ENCODE data around the gene DGKG. TPM values are rescaled to one million over a fixed set of nuclear protein-coding genes. Genes with fewer than 3 reads are reported as not detected.
A peak's percentile ranks its signal among the peaks of the same experiment; 100 is the strongest.

DGKG gene
- polyA plus RNA-seq, 1 of the 3 experiments (the other 2 are of a cell fraction), result 0.12 TPM

DNA sequence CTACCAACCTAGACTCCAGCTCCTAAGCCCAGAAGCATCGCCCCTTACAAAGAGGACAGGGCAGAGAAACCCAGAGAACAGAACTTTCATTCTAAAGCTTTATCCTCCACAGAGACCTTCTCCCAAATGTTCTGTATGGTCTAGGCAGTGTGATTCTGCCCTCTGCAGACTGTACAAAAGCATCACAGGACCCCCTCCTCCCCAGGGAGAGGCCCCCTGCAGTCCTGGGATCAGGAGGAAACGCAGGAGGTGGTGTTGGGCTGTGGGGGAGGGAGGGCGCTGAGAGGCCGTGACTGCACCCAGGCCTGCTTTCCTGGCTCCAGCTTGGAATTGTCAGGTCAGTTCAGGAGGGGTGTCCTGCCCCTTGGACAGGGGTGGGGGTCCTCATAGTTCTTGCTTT lies 101.3 kb downstream of the DGKG start:
- Histone ChIP-seq H4K20me1 (ENCODE audit: insufficient read depth) (no peaks in the 10 kb centered on the region), H3K27ac (ENCODE audit: low read depth in 2 of 2, low read length in 1 of 2) (no peak overlapping the region), H3K79me2 (ENCODE audit: insufficient read depth) (no peaks in the 10 kb centered on the region), H3K9ac (no peak overlapping the region), H3K9me2 (no peaks in the 10 kb centered on the region), H2AFZ (ENCODE audit: low read depth) (no peak overlapping the region), H3K4me2 (no peak overlapping the region), H3F3A (replicated peaks; ENCODE audit: insufficient read depth) (no peaks in the 10 kb centered on the region), H3K4me1 (ENCODE audit: control insufficient read depth in 1 of 2, insufficient read depth in 2 of 2, low read depth in 1 of 2, low read length in 1 of 2) (peaks cover 0 to 11% of the 10 kb centered on the region in 2 experiments; a peak in 1 of 4 replicates), H3K36me3 (replicated peaks in 1 of 2; ENCODE audit: control insufficient read depth in 1 of 2, insufficient read depth in 2 of 2, low read length in 1 of 2) (no peaks in the 10 kb centered on the region), H3K27me3 (ENCODE audit: insufficient read depth) (no peaks in the 10 kb centered on the region; the same call in 1 of the 2 replicates), H3K4me3 (ENCODE audit: low read depth in 2 of 2, low read length in 1 of 2) (no peak overlapping the region), H3K9me3 (no peaks in the 10 kb centered on the region)
- POLR2A ChIA-PET, result interaction anchor here (2.4 kb wide), 1 partner anchor 280 kb away, joined by 7 read pairs; no protein-coding TSS in a partner anchor
- peak; percentile 52 for DNase-seq
- CTCF ChIA-PET, result interaction anchor here (0.9 to 8.4 kb wide), 11 partner anchors 9 to 317 kb away, joined by 3 to 242 read pairs (median 12); partner anchors contain the start of gene CRYGS
- WGBS (ENCODE audit: low lambda C conversion rate), result 67% methylated on average over 4 of the region's 4 CpGs
- TF ChIP-seq RAD21 (IDR thresholded peaks at IDR 0.05; ENCODE audit: low read length) (peak; percentile 38; the same call in 1 of the 2 replicates), RFX5 (IDR thresholded peaks at IDR 0.05; ENCODE audit: low read length) (no peak)

DNA sequence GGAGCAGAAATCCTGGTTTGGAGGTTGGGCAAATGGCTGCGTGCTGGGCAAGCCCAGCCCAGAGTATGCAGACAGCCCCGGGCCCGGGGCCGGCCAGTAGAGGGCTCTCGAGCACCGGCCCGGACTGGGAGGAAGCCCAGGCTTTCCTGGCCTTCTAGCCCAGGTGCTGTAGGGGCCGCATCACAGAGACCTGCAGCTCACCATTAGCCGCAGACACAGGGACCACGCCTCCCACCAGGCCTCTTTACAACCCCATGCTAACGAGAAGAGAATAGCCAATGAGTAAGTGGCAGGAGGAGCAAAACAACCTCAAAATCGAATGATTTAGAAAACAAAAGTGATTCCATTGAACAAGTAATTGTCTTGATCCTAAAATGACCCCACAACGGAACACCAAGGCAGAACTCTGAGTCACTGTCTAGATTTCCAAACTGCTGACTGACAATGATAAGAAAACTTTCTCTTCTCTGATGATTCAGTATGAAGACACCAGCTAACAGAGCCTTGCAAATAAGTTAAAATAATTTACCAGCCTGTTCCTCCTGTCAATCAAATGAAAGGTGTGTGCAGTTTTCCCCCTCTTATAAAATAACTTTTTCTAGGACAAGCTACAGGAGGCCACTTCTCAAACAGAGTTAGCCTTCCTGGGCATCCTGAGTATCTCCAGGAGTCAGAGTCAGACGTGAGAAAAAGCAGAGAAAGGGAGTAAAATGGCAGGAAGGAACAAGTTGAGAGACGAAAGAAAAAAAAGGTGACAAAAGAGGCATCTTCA lies 102.2 kb downstream of the DGKG start:
- no peaks in the 10 kb centered on the region for H3K9me2 ChIP-seq
- TF ChIP-seq CHD2 (IDR thresholded peaks at IDR 0.05; ENCODE audit: low read length, partially characterized antibody) (peak; percentile 10), FOSL2 (IDR thresholded peaks at IDR 0.05; ENCODE audit: borderline replicate concordance, low read depth) (no peak), FOXJ3 (CRISPR knock-in tag; IDR thresholded peaks at IDR 0.05) (no peak), USF1 (IDR thresholded peaks at IDR 0.05; ENCODE audit: borderline replicate concordance, low read depth) (no peak), USF2 (IDR thresholded peaks at IDR 0.05; ENCODE audit: borderline replicate concordance, low read depth, low read length) (no peak), IRF3 (IDR thresholded peaks at IDR 0.05; ENCODE audit: low read depth, low read length) (no peak), NFIC (IDR thresholded peaks at IDR 0.05; ENCODE audit: borderline replicate concordance) (no peak), SIN3A (IDR thresholded peaks at IDR 0.05; ENCODE audit: borderline replicate concordance, low read depth, low read length) (no peak), EP300 (IDR thresholded peaks at IDR 0.05; ENCODE audit: borderline replicate concordance in 1 of 2, low read depth in 1 of 2, low read length in 1 of 2) (no peak), YY1 (IDR thresholded peaks at IDR 0.05; ENCODE audit: low read depth) (0 out of 2 replicates have a peak, but pooled peaks have one; percentile 36), MAX (IDR thresholded peaks at IDR 0.05; ENCODE audit: low read depth) (no peak), MXI1 (IDR thresholded peaks at IDR 0.05; ENCODE audit: low read depth, low read length) (no peak), SMC3 (IDR thresholded peaks at IDR 0.05; ENCODE audit: low read depth, low read length) (peak; percentile 93), POLR2AphosphoS5 (IDR thresholded peaks at IDR 0.05; ENCODE audit: low read depth, low read length) (no peak), MEF2A (IDR thresholded peaks at IDR 0.05; ENCODE audit: borderline replicate concordance, low read depth) (no peak), GABPA (IDR thresholded peaks at IDR 0.05; ENCODE audit: low read depth) (no peak), TEAD4 (IDR thresholded peaks at IDR 0.05; ENCODE audit: borderline replicate concordance, insufficient read depth) (no peak), CTCF (IDR thresholded peaks at IDR 0.05) (peak; percentile 80), RFX5 (IDR thresholded peaks at IDR 0.05; ENCODE audit: low read length) (no peak), NRF1 (IDR thresholded peaks at IDR 0.05; ENCODE audit: low read depth, low read length) (no peak), ELF1 (IDR thresholded peaks at IDR 0.05) (no peak), TCF12 (IDR thresholded peaks at IDR 0.05) (no peak)

More for the DNA sequence above, 102.2 kb downstream of the DGKG start:
- ChIA-PET CTCF (interaction anchor here (0.5 to 8.4 kb wide), 59 partner anchors 8 to 434 kb away, joined by 3 to 242 read pairs (median 4); partner anchors contain the start of gene CRYGS), POLR2A (interaction anchor here (2.4 kb wide), 1 partner anchor 281 kb away, joined by 7 read pairs; no protein-coding TSS in a partner anchor)
- H3K4me2 ChIP-seq, result no peak overlapping the region
- no peak overlapping the region for H2AFZ ChIP-seq (ENCODE audit: low read depth)
- no peaks in the 10 kb centered on the region for H3F3A ChIP-seq (replicated peaks; ENCODE audit: insufficient read depth)
- H3K27ac ChIP-seq (ENCODE audit: low read depth in 2 of 2, low read length in 1 of 2), result peak overlapping the region in 1 of 2 experiments; percentile 55; a peak in 1 of 4 replicates
- no peak overlapping the region for H3K9ac ChIP-seq
- H3K79me2 ChIP-seq (ENCODE audit: insufficient read depth), result no peaks in the 10 kb centered on the region
- no peaks in the 10 kb centered on the region for H3K9me3 ChIP-seq
- peak overlapping the region in 1 of 2 experiments; percentile 17; a peak in 1 of 4 replicates for H3K4me3 ChIP-seq (ENCODE audit: low read depth in 2 of 2, low read length in 1 of 2)
- no peaks in the 10 kb centered on the region for H4K20me1 ChIP-seq (ENCODE audit: insufficient read depth)
- H3K4me1 ChIP-seq (ENCODE audit: control insufficient read depth in 1 of 2, insufficient read depth in 2 of 2, low read depth in 1 of 2, low read length in 1 of 2), result peaks cover 0 to 11% of the 10 kb centered on the region in 2 experiments; a peak in 1 of 4 replicates
- WGBS (ENCODE audit: low lambda C conversion rate), result 28% methylated on average over 8 of the region's 15 CpGs
- H3K27me3 ChIP-seq (ENCODE audit: insufficient read depth), result no peaks in the 10 kb centered on the region; the same call in 1 of the 2 replicates
- DNase-seq, result peak; percentile 90
- H3K36me3 ChIP-seq (replicated peaks in 1 of 2; ENCODE audit: control insufficient read depth in 1 of 2, insufficient read depth in 2 of 2, low read length in 1 of 2), result no peaks in the 10 kb centered on the region
